HG03520 (cell line): ENCODE data around the gene ZNF212.
"Not testable (repeated sequence)": the region's sequence is repeated elsewhere in the genome, so short reads cannot be mapped to it uniquely, and the experiment has no call there.

Experiments
- ATAC-seq: cut with Tn5 transposase; IDR thresholded peaks from one replicate; pipeline ENCODE4 v1.9.1; 2021; ENCODE audit warnings: mild to moderate bottlenecking, moderate library complexity; ENCODE audit not compliant: unreplicated experiment

Gene ZNF212

DNA sequence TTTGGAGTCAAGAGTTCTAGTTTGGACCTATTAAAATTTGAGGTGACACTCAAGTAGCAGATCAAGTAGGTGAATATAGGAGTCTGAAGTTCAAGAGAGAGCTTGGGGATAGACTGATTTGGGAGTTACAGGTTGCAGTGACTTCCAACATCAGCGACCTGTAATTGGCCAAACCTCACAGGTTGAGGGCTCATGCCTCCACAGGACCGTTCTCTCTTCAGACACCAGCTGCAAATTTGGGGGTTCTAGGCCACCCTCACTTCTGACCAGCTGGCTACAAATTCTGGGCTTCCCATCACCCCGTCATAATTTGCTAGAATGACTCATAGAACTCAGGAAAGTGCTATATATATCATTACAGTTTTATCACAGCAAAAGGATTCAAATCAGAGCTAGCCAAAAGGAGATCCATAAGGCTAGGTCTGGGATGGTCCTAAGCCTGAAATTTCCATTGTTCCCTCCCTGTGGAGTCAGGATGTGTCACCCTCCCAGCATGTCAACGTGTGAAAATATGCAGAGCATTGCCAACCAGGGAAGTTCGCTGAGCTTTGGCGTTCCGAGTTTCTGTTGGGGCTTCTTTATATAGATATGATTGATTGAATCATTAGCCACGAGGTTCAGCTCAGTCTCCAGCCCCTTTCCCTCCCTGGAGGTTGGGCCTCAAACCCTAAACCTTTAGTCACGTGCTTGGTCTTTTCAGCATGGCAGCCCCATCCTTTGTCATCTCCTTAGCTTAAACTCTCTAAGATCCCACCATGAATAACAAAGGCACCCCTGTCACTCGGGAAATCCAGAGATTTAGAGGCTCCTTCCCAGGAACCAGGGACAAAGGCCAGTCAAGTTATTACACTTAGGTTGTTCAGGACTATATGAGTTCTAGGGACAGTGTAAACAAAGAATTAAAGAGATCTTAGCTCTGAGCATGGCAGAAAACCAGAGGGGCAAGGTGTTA lies 20.7 kb upstream of the ZNF212 start:
- ATAC-seq = no peak

DNA sequence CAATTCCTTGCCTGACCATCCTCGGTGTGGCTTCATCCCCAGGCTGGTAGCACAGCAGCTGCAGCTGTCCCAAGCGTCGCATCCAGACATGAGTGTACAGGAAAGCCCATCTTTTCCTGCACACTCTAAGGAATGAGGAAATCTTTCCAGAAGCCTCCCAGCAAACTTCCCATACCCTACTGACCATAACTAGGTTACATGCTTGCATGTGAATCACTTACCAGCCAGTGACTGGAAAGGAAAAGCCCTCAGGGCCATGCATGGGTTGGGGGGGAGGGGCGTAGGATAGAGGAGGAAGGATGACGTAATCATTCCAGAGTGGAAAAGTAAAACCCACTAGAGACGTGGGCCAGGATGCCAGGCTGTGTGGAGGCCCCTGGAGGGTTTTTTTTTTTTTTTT lies 18.9 kb upstream of the ZNF212 start:
- ATAC-seq = no peak

DNA sequence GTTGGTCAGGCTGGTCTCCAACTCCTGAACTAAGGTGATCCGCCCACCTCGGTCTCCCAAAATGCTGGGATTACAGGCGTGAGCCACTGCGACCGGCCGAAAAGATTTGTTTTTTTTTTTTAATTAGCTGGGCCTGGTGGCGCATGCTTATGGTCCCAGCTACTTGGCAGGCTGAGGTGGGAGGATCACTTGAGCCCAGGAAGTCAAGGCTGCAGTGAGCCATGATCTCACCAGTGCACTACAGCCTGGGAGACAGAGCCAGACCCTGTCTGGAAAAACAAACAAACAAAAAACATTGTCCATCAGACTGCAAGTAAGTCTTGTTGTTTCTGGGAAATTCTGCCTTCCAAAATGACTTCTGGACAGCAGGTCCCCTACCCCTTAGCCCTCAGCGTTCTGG lies 16.3 kb upstream of the ZNF212 start:
- no peak for ATAC-seq

GRCh38 chr7:149223761-149224160 lies 15.7 kb upstream of the ZNF212 start:
- no peak for ATAC-seq

DNA sequence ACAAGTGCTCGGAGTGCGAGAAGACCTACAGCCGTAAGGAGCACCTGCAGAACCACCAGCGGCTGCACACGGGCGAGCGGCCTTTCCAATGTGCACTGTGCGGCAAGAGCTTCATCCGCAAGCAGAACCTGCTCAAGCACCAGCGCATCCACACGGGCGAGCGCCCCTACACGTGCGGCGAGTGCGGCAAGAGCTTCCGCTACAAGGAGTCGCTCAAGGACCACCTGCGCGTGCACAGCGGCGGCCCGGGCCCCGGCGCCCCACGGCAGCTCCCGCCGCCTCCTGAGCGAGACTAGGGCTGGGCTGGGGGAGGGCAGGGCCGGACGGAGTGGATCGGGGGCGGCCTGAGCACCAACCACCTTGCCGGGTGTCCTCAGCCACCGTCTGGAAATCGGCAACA lies 15.1 kb upstream of the ZNF212 start:
- no peak for ATAC-seq

- ATAC-seq = no peak
Measured at GRCh38 chr7:149225106-149225505, 14.3 kb upstream of the ZNF212 start.

DNA sequence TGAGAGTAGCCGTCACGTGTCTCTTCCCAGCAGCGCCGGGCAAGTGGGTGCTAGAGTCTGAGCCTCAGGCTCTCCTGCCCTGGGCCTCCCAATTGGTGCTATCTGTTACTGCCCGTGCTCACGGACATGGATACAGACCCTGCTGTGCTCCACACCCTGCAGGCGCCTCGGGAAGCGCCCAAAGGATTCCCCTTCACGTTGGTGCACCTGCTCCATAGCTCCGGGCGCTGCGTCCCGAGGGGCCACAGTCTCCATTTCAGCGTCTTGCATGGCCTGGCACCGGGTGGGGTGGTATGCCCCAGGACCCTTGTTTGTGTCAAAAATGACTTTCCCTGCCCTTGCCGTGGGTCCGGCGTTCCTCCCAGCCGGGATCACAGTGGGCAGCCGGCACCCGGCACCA lies 13.8 kb upstream of the ZNF212 start:
- no peak for ATAC-seq

DNA sequence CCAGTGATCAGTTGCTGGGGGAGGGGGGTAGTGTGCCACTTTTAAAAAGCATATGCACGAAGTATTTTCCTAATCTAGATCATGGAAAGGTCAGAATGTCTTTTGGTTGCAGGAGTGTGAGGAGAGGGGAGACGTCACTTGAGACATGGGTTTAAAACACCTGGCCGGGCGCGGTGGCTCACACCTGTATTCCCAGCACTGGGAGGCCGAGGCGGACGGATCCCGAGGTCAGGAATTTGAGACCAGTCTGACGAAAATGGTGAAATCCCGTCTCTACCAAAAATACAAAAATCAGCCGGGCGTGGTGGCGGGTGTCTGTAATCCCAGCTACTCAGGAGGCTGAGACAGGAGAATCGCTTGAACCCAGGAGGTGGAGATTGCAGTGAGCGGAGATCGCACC lies 13.1 kb upstream of the ZNF212 start:
- ATAC-seq = not testable (repeated sequence)

GRCh38 chr7:149226840-149227494 lies 12.5 kb upstream of the ZNF212 start:
- ATAC-seq = no peak

DNA sequence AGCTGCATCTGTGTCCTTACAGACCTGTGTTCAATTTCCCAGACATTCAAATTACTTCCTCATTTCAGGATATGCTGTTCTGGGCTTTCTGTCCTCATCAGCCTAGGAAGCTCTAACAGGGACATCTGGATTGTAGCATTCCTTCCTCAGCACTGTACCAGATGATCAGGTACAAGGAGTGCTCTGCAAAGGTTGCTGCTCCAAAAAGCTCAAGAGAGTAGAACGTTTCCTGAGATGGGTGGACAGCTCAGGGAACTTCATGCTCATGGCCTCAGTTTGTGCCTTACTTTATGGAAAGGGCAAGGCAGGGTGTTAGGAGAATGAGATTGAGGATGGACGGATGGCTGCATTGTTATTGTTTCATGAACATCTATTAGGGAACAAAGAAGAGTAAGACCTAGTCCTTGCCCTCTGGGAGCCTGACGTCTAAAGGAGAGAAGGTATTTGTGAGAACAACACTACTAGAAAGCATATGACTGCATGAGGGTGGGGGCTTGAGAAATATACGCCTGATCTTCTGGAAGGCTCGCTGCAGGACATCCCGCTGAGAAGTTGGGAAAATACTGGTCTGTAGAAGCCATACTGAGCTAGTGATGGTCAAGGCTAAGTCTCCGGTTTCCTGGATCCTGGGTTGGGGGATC lies 10.5 kb upstream of the ZNF212 start:
- no peak for ATAC-seq

DNA sequence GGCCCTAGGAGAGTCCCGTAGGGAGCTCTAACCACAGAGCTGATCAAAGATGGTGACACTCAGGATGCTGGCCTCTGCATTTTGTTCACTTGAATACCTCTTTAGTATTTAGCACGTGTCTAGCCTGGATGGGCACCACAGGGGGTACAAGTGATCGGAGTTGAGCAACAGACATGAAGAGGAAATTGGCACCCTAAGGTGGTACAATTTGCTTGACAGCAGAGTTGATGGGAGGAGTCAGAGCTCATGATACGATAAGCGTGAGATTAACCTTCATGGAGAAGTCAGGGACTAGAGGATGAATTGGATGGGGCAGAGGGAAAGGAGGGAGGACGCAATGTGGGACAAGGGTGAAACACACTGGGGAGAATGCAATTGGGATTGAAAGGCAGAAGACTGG lies 9.9 kb upstream of the ZNF212 start:
- no peak for ATAC-seq

GRCh38 chr7:149232362-149232761 lies 7.1 kb upstream of the ZNF212 start:
- no peak for ATAC-seq

DNA sequence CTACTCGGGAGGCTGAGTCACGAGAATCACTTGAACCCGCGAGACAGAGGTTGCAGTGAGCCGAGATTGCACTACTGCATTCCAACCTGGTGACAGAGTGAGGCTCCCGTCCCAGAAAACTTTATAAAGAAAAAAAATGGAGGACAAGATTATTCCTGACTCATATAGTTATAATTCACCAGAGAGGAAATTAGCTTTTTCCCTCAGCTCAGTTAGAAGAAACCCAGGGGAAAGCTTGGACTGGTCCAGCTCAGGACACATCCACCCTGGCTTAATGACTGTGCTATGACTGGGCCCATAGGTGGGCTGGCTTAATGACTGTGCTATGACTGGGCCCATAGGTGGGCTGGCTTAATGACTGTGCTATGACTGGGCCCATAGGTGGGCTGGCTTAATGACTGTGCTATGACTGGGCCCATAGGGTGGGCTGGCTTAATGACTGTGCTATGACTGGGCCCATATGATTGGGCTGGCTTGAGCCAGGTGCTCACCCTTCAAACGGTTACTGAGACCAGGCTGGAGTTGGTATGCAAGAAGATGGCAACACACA lies 5.7 kb upstream of the ZNF212 start:
- not testable (repeated sequence) for ATAC-seq

GRCh38 chr7:149237502-149237901 lies 1.9 kb upstream of the ZNF212 start:
- no peak for ATAC-seq

DNA sequence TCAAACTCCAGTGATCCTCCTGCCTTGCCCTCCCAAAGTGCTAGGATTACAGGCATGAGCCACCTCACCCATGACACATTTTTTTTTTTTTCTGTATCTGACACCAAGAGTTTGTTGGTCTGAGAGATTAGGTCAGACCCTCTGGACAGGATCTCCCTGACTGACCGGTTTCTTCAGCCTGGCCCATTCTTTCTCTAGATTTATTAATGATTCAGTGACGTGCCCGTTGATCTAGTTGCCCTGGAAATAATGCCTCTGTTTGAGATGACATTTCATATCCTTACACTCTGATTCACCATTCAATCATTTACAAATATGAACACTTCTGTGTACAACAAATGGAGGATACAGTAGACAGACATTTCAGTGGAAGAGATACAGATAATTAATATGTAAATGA lies 1.4 kb upstream of the ZNF212 start:
- no peak for ATAC-seq

DNA sequence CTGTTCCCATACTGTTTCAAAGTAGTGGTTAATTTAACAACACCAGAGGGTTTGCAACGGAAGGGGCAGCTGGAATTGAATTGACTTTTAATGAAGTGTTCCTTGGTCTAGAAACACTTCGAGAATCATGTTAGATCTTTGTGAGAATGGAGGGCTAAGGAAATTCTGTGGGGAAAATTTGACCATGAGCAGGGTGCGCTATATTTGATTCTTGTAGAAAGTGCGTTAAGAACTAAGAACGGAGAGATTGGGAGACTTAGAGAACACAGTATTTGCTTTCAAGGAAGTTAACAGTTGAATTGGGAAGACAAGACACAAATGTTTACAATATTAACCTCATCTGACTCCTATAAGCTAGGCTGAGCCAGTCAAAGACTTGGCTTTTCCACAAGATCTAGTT lies 1.2 kb downstream of the ZNF212 start:
- no peak for ATAC-seq

GRCh38 chr7:149241696-149242095 lies 2.2 kb downstream of the ZNF212 start:
- no peak for ATAC-seq

DNA sequence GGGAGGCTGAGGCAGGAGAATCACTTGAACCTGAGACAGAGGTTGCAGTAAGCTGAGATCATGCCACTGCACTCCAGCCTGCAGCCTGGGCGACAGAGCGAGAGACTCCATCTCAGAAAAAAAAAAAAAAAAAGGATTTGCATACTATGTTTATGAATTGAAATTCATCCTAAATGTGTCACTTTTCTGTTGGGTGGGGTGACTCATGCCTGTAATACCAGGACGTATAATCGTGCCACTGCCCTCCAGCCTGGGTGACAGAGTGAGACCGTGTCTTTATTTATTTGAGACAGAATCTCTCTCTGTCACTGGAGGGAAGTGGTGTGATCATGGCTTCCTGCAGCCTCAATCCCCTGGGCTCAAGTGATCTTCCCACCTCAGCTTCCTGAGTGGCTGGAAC lies 5.8 kb downstream of the ZNF212 start:
- no peak for ATAC-seq

- ATAC-seq = no peak
Measured at GRCh38 chr7:149245744-149246143, 6.3 kb downstream of the ZNF212 start.

DNA sequence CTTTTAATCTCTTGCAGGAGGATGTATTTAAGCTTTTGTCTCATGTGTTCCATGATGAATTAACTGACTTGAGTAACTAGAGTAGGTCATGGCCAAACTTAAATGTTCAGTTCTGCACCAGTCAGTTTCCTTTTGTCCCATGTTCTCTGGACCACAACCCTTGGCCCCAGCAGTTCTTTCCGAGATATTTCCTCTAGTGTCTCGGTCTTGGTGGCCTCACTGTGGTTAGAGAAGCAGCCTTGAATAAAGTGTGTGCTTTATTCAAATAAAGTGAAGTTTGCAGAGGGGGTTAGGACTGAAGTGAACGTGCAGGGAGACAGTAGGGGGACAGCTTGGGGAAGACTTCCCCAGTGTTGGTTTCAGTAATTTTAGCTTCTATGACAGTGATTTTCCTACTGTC lies 9.3 kb downstream of the ZNF212 start:
- no peak for ATAC-seq

- ATAC-seq = not testable (repeated sequence)
Measured at GRCh38 chr7:149250151-149250550, 10.7 kb downstream of the ZNF212 start.
